Measurements from ENCODE around the gene DGKD.

DNA sequence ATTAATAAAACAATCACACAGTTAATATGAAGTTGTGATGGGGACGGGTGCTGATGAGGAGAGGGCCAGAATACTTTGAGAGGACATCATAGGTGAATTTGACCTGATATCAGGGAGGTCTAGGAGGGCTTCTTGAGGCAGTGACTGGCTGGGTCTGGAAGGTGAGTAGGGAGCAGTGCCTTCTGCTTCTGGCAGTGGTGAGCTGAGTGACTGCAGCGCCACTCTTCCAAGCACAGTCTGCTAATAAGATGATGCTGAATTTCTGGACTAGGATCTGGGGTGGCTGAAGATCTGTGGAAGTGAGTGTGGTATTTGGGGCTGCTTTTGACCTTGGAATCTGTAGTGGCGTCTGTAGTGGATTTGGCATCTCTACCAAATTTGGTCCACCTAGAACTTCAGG, 5.5 kb downstream of the DGKD start:
- TF ChIP-seq, protein P1, sequence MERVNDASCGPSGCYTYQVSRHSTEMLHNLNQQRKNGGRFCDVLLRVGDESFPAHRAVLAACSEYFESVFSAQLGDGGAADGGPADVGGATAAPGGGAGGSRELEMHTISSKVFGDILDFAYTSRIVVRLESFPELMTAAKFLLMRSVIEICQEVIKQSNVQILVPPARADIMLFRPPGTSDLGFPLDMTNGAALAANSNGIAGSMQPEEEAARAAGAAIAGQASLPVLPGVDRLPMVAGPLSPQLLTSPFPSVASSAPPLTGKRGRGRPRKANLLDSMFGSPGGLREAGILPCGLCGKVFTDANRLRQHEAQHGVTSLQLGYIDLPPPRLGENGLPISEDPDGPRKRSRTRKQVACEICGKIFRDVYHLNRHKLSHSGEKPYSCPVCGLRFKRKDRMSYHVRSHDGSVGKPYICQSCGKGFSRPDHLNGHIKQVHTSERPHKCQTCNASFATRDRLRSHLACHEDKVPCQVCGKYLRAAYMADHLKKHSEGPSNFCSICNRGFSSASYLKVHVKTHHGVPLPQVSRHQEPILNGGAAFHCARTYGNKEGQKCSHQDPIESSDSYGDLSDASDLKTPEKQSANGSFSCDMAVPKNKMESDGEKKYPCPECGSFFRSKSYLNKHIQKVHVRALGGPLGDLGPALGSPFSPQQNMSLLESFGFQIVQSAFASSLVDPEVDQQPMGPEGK (CRISPR knock-in tag; IDR thresholded peaks at IDR 0.05; ENCODE audit: borderline replicate concordance) = no peak
- TF ChIP-seq ARNTL (CRISPR knock-in tag; IDR thresholded peaks at IDR 0.05; ENCODE audit: borderline replicate concordance, low read depth) = no peak
- TF ChIP-seq, protein P2, sequence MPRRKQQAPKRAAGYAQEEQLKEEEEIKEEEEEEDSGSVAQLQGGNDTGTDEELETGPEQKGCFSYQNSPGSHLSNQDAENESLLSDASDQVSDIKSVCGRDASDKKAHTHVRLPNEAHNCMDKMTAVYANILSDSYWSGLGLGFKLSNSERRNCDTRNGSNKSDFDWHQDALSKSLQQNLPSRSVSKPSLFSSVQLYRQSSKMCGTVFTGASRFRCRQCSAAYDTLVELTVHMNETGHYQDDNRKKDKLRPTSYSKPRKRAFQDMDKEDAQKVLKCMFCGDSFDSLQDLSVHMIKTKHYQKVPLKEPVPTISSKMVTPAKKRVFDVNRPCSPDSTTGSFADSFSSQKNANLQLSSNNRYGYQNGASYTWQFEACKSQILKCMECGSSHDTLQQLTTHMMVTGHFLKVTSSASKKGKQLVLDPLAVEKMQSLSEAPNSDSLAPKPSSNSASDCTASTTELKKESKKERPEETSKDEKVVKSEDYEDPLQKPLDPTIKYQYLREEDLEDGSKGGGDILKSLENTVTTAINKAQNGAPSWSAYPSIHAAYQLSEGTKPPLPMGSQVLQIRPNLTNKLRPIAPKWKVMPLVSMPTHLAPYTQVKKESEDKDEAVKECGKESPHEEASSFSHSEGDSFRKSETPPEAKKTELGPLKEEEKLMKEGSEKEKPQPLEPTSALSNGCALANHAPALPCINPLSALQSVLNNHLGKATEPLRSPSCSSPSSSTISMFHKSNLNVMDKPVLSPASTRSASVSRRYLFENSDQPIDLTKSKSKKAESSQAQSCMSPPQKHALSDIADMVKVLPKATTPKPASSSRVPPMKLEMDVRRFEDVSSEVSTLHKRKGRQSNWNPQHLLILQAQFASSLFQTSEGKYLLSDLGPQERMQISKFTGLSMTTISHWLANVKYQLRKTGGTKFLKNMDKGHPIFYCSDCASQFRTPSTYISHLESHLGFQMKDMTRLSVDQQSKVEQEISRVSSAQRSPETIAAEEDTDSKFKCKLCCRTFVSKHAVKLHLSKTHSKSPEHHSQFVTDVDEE (CRISPR knock-in tag; IDR thresholded peaks at IDR 0.05) = no peak
- no peak for TF ChIP-seq SNAI2 (CRISPR knock-in tag; IDR thresholded peaks at IDR 0.05)
- no peak for TF ChIP-seq ZNF565 (CRISPR knock-in tag; conservative IDR thresholded peaks at IDR 0.05; ENCODE audit: low read depth)
- no peak for TF ChIP-seq CSRNP3 (CRISPR knock-in tag; IDR thresholded peaks at IDR 0.05)
- TF ChIP-seq OSR1 (CRISPR knock-in tag; IDR thresholded peaks at IDR 0.05) = no peak
- no peak for TF ChIP-seq CREB5 (CRISPR knock-in tag; IDR thresholded peaks at IDR 0.05; ENCODE audit: low read depth)

Measured in SK-N-SH treated with all-trans-retinoic acid at 6 μM for 48 hours (cell line).